ENCODE measurements around the gene ZNF181. TPM values are rescaled to one million over a fixed set of nuclear protein-coding genes. Genes with fewer than 3 reads are reported as not detected.

ZNF181 gene
- total and polyA plus RNA-seq, 4 donors = 8.9 to 15.2 (median 10.0) TPM

DNA sequence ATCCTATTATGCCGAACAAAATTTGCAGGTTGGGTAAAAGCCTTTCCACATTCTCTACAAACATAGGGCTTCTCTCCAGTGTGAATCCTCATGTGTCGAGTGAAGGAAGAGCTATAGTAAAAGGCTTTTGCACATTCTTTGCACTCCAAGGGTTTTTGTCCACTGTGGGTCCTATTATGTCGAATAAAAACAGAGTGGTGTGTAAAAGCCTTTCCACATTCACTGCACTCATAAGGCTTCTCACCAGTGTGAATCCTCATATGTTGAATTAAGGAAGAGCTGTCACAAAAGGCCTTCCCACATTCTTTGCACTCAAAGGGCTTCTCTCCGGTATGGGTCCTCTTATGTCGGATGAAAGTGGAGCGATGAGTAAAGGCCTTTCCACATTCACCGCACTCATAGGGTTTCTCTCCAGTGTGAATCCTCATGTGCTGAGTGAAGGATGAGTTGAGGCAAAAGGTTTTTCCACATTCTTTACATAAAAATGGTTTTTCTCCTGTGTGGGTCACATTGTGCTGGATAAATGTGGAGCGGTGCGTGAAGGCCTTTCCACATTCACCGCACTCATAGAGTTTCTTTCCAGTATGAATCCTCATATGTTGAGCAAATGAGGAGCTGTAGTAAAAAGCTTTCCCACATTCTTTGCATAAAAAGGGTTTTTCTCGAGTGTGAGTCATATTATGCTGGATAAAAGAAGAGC is 25.3 kb downstream of the ZNF181 start:
- H3K27ac ChIP-seq (ENCODE audit: low read depth in 1 of 2, low read length in 2 of 2) = no peak overlapping the region
- peaks cover 36 to 86% (median 79%) of the 10 kb centered on the region in 4 donors for H3K9me3 ChIP-seq (ENCODE audit: control insufficient read depth in 4 of 4, low read length in 3 of 4)
- H3K4me3 ChIP-seq (ENCODE audit: low read depth in 1 of 3, low read length in 3 of 3) = peak overlapping the region in 2 of 3 donors; percentile 17 to 52
- peaks cover 3 to 38% (median 30%) of the 10 kb centered on the region in 4 donors for H3K36me3 ChIP-seq (ENCODE audit: control insufficient read depth in 4 of 4, insufficient read depth in 3 of 4, low read depth in 1 of 4, low read length in 3 of 4)
- DNase-seq (ENCODE audit: low spot score) = no peak
- TF ChIP-seq NR2F2 (IDR thresholded peaks at IDR 0.05) (no peak), GABPA (IDR thresholded peaks at IDR 0.05 in 1 of 2, conservative IDR thresholded peaks at IDR 0.05 in 1 of 2) (no peak), HNF4A (conservative IDR thresholded peaks at IDR 0.05) (no peak), MAX (IDR thresholded peaks at IDR 0.05) (no peak), HNF4G (IDR thresholded peaks at IDR 0.05) (no peak), RAD21 (IDR thresholded peaks at IDR 0.05) (no peak), ATF3 (IDR thresholded peaks at IDR 0.05) (no peak), JUND (IDR thresholded peaks at IDR 0.05) (no peak), ZBTB33 (IDR thresholded peaks at IDR 0.05) (no peak), YY1 (IDR thresholded peaks at IDR 0.05) (no peak), FOXA2 (IDR thresholded peaks at IDR 0.05) (no peak), FOXA1 (IDR thresholded peaks at IDR 0.05) (no peak), CTCF (IDR thresholded peaks at IDR 0.05; ENCODE audit: low read depth, low read length, missing input control) (no peak), SP1 (IDR thresholded peaks at IDR 0.05) (no peak), RXRA (IDR thresholded peaks at IDR 0.05) (no peak), TAF1 (conservative IDR thresholded peaks at IDR 0.05) (no peak), EGR1 (IDR thresholded peaks at IDR 0.05; ENCODE audit: low read depth in 2 of 2) (no peak)
- TF ChIP-seq, protein P1, sequence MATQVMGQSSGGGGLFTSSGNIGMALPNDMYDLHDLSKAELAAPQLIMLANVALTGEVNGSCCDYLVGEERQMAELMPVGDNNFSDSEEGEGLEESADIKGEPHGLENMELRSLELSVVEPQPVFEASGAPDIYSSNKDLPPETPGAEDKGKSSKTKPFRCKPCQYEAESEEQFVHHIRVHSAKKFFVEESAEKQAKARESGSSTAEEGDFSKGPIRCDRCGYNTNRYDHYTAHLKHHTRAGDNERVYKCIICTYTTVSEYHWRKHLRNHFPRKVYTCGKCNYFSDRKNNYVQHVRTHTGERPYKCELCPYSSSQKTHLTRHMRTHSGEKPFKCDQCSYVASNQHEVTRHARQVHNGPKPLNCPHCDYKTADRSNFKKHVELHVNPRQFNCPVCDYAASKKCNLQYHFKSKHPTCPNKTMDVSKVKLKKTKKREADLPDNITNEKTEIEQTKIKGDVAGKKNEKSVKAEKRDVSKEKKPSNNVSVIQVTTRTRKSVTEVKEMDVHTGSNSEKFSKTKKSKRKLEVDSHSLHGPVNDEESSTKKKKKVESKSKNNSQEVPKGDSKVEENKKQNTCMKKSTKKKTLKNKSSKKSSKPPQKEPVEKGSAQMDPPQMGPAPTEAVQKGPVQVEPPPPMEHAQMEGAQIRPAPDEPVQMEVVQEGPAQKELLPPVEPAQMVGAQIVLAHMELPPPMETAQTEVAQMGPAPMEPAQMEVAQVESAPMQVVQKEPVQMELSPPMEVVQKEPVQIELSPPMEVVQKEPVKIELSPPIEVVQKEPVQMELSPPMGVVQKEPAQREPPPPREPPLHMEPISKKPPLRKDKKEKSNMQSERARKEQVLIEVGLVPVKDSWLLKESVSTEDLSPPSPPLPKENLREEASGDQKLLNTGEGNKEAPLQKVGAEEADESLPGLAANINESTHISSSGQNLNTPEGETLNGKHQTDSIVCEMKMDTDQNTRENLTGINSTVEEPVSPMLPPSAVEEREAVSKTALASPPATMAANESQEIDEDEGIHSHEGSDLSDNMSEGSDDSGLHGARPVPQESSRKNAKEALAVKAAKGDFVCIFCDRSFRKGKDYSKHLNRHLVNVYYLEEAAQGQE (IDR thresholded peaks at IDR 0.05) = no peak
- H3K27me3 ChIP-seq (ENCODE audit: control insufficient read depth in 4 of 4, insufficient read depth in 4 of 4, low read length in 3 of 4) = no peaks in the 10 kb centered on the region
- no peak overlapping the region for H3K9ac ChIP-seq (ENCODE audit: low read depth in 1 of 2, low read length in 2 of 2)
- H3K4me1 ChIP-seq (ENCODE audit: control insufficient read depth in 4 of 4, insufficient read depth in 4 of 4, low read length in 3 of 4) = no peaks in the 10 kb centered on the region
- 97% methylated on average over 11 of the region's 11 CpGs for WGBS

Data from liver (tissue), 9 donors.